Measurements from ENCODE around the gene NKTR.

Gene NKTR

DNA sequence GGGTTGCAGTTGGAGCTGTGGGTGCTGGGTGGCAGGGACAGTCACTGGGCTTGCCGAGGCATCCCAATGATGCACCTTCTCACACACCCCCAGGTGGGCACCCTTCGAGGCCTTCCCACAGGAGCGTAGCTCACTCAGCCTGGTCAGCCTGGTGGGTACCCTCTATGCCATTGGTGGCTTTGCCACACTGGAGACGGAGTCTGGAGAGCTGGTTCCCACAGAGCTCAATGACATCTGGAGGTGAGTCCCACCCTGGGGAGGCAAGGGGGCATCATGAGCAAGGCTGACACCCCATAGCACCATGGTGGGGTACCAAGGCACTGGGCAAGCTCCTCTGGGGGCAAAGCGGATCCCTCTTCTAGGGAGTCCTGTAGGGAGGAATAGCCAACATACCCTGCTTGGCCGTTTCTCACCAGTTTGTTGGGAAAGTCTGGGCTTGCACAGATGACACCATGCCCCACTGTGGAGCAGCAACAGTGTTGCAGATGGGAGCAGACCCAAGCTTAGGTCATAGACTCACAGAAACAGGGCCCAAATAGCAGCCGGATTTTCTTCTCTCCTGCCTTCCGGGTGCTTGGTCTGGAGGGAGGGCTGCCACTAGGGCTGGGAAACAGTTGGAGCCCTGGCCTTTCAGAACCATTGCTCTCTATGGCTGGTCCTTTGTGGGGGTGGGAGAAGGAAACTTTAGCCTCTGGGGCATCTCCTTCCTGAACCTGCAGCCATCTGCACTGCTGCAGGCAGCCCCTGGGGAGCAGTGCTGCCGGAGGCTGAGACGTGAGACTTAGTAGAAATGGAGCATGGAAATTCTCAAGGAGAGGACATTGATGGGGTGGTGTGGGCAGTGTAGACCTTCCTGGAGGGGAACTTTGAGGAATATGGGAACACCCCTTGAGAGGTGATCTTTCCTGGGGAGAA is 90.5 kb downstream of the NKTR start:
- TF ChIP-seq ZNF26 (tag by site-specific recombination; IDR thresholded peaks at IDR 0.05) (no peak), ZNF521 (tag by site-specific recombination; IDR thresholded peaks at IDR 0.05) (no peak), EGR2 (tag by site-specific recombination; IDR thresholded peaks at IDR 0.05; ENCODE audit: low read depth) (no peak), IKZF3 (tag by site-specific recombination; IDR thresholded peaks at IDR 0.05) (no peak), PRDM1 (tag by site-specific recombination; IDR thresholded peaks at IDR 0.05) (no peak), ZNF48 (tag by site-specific recombination; IDR thresholded peaks at IDR 0.05) (no peak), ZBTB17 (tag by site-specific recombination; IDR thresholded peaks at IDR 0.05) (no peak), ZXDB (tag by site-specific recombination; IDR thresholded peaks at IDR 0.05) (no peak), ZNF366 (tag by site-specific recombination; conservative IDR thresholded peaks at IDR 0.05) (no peak), ZNF266 (tag by site-specific recombination; IDR thresholded peaks at IDR 0.05; ENCODE audit: low read depth) (no peak), SP2 (tag by site-specific recombination; IDR thresholded peaks at IDR 0.05) (no peak), ZNF701 (tag by site-specific recombination; IDR thresholded peaks at IDR 0.05) (no peak), ZNF404 (tag by site-specific recombination; IDR thresholded peaks at IDR 0.05) (no peak), MZF1 (tag by site-specific recombination; IDR thresholded peaks at IDR 0.05; ENCODE audit: borderline replicate concordance) (no peak), ZNF621 (tag by site-specific recombination; IDR thresholded peaks at IDR 0.05) (no peak)
- TF ChIP-seq, protein P1, sequence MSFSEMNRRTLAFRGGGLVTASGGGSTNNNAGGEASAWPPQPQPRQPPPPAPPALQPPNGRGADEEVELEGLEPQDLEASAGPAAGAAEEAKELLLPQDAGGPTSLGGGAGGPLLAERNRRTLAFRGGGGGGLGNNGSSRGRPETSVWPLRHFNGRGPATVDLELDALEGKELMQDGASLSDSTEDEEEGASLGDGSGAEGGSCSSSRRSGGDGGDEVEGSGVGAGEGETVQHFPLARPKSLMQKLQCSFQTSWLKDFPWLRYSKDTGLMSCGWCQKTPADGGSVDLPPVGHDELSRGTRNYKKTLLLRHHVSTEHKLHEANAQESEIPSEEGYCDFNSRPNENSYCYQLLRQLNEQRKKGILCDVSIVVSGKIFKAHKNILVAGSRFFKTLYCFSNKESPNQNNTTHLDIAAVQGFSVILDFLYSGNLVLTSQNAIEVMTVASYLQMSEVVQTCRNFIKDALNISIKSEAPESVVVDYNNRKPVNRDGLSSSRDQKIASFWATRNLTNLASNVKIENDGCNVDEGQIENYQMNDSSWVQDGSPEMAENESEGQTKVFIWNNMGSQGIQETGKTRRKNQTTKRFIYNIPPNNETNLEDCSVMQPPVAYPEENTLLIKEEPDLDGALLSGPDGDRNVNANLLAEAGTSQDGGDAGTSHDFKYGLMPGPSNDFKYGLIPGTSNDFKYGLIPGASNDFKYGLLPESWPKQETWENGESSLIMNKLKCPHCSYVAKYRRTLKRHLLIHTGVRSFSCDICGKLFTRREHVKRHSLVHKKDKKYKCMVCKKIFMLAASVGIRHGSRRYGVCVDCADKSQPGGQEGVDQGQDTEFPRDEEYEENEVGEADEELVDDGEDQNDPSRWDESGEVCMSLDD (tag by site-specific recombination; IDR thresholded peaks at IDR 0.05): no peak
- Histone ChIP-seq H3K27ac (ENCODE audit: extremely low read depth, low read depth, low read length) (no peak overlapping the region), H3K4me3 (ENCODE audit: low read depth, low read length) (no peak overlapping the region), H3K36me3 (ENCODE audit: control insufficient read depth in 2 of 2, insufficient read depth in 1 of 2, low read length in 2 of 2) (no peaks in the 10 kb centered on the region), H3K9me3 (ENCODE audit: control insufficient read depth, insufficient read depth, low read depth, low read length) (no peaks in the 10 kb centered on the region), H3K4me1 (ENCODE audit: control insufficient read depth, insufficient read depth, low read length) (no peaks in the 10 kb centered on the region)
- CTCF ChIA-PET: interaction anchor here (0.6 kb wide), 1 partner anchor 143 kb away, joined by 3 read pairs; no protein-coding TSS in a partner anchor
- POLR2A ChIA-PET: no interaction called here

DNA sequence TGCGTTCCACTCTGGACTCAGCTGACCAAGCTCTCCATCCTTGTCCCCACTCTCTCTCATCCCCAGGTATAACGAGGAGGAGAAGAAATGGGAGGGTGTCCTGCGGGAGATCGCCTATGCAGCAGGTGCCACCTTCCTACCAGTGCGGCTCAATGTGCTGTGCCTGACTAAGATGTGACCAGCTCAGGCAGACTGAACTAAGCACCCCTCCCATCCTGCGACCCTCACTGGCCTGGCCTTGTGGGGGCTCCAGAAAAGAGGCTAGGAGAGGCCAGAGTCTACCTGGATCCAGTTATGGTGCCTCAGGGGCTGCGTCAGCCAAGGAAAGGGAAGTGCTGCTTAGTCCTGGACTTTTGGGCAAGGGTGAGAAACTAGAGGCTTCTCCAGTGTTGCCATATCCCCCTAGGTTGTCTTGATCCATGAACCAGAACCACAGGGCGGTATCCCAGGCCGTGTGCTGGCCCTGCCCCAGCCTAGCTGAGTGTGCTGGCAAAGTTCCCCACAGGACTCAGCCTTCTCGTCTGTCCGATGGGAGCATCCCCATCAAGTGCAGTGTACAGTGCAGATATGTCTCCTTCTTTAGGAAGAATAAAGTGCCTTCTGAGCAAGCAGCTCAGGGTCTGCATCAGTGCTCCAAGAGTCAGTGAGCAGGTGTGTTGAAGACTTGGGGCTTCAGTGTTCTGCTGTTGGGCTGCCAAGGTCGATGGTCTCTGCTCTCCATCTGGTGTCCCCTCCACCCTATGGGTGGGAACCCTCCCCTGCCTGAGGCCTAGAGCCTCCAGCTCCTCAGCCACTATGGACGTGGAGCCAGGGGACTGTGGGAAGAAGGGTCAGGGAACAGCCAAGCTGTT is 91.6 kb downstream of the NKTR start:
- no peak overlapping the region for H3K4me3 ChIP-seq (ENCODE audit: low read depth, low read length)
- ChIA-PET CTCF (interaction anchor here (0.6 kb wide), 1 partner anchor 144 kb away, joined by 3 read pairs; no protein-coding TSS in a partner anchor), POLR2A (no interaction called here)
- no peaks in the 10 kb centered on the region for H3K36me3 ChIP-seq (ENCODE audit: control insufficient read depth in 2 of 2, insufficient read depth in 1 of 2, low read length in 2 of 2)
- no peaks in the 10 kb centered on the region for H3K4me1 ChIP-seq (ENCODE audit: control insufficient read depth, insufficient read depth, low read length)
- no peak overlapping the region for H3K27ac ChIP-seq (ENCODE audit: extremely low read depth, low read depth, low read length)
- H3K9me3 ChIP-seq (ENCODE audit: control insufficient read depth, insufficient read depth, low read depth, low read length): no peaks in the 10 kb centered on the region
- TF ChIP-seq, protein P2, sequence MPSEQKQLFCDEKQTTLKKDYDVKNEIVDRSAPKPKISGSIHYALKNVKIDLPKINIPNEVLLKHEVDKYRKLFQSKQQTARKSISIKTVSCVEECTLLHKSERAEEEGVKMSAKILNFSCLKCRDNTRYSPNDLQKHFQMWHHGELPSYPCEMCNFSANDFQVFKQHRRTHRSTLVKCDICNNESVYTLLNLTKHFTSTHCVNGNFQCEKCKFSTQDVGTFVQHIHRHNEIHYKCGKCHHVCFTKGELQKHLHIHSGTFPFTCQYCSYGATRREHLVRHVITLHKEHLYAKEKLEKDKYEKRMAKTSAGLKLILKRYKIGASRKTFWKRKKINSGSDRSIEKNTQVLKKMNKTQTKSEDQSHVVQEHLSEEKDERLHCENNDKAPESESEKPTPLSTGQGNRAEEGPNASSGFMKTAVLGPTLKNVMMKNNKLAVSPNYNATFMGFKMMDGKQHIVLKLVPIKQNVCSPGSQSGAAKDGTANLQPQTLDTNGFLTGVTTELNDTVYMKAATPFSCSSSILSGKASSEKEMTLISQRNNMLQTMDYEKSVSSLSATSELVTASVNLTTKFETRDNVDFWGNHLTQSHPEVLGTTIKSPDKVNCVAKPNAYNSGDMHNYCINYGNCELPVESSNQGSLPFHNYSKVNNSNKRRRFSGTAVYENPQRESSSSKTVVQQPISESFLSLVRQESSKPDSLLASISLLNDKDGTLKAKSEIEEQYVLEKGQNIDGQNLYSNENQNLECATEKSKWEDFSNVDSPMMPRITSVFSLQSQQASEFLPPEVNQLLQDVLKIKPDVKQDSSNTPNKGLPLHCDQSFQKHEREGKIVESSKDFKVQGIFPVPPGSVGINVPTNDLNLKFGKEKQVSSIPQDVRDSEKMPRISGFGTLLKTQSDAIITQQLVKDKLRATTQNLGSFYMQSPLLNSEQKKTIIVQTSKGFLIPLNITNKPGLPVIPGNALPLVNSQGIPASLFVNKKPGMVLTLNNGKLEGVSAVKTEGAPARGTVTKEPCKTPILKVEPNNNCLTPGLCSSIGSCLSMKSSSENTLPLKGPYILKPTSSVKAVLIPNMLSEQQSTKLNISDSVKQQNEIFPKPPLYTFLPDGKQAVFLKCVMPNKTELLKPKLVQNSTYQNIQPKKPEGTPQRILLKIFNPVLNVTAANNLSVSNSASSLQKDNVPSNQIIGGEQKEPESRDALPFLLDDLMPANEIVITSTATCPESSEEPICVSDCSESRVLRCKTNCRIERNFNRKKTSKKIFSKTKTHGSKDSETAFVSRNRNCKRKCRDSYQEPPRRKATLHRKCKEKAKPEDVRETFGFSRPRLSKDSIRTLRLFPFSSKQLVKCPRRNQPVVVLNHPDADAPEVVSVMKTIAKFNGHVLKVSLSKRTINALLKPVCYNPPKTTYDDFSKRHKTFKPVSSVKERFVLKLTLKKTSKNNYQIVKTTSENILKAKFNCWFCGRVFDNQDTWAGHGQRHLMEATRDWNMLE (tag by site-specific recombination; conservative IDR thresholded peaks at IDR 0.05; ENCODE audit: low read depth): no peak
- TF ChIP-seq PRDM10 (tag by site-specific recombination; IDR thresholded peaks at IDR 0.05) (no peak), ZNF501 (tag by site-specific recombination; IDR thresholded peaks at IDR 0.05) (no peak), IKZF3 (tag by site-specific recombination; IDR thresholded peaks at IDR 0.05) (no peak), YY2 (tag by site-specific recombination; IDR thresholded peaks at IDR 0.05) (no peak)
